Hypothalamus (tissue), 51 donors: ENCODE results near the gene SIPA1L3.

Experiments
- DNase-seq, 51 donors: peaks; one replicate each; lab custom pipeline; 2025; lab: John Stamatoyannopoulos, UW

SIPA1L3 gene

DNA sequence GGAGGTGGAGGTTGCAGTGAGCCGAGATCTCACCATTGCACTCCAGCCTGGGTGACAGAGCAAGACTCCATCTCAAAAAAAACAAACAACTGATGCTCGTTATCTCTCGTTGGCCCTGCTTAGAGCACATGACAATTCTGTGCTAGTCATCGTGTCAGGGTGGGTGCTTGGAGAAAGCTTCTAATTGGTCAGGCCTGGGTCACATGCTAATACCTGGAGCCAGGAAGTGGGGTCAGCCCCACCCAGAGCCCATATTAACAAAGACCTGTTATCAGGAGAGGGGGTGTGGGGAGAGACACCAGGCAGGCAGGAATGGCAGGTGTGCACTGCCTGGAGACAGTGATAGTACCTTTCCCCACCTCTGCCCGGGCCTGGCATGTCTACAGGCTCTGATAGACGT, 232.1 kb downstream of the SIPA1L3 start:
- no peak for DNase-seq

DNA sequence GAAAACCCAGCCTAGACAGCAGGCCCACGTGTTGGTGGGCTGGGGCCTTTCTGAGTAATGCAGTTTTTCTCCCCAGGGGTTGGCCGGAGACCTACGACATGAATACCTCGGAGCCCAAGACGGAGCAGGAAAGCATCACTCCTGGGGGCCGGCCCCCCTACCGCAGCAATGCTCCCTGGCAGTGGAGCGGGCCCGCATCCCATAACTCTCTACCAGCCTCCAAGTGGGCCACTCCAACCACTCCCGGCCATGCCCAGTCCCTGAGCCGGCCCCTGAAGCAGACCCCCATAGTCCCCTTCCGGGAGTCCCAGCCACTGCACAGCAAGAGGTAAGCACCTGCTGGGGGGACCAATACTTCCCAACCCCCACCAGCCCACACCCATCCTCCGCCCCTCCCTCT, 234.1 kb downstream of the SIPA1L3 start:
- DNase-seq: no peak

DNA sequence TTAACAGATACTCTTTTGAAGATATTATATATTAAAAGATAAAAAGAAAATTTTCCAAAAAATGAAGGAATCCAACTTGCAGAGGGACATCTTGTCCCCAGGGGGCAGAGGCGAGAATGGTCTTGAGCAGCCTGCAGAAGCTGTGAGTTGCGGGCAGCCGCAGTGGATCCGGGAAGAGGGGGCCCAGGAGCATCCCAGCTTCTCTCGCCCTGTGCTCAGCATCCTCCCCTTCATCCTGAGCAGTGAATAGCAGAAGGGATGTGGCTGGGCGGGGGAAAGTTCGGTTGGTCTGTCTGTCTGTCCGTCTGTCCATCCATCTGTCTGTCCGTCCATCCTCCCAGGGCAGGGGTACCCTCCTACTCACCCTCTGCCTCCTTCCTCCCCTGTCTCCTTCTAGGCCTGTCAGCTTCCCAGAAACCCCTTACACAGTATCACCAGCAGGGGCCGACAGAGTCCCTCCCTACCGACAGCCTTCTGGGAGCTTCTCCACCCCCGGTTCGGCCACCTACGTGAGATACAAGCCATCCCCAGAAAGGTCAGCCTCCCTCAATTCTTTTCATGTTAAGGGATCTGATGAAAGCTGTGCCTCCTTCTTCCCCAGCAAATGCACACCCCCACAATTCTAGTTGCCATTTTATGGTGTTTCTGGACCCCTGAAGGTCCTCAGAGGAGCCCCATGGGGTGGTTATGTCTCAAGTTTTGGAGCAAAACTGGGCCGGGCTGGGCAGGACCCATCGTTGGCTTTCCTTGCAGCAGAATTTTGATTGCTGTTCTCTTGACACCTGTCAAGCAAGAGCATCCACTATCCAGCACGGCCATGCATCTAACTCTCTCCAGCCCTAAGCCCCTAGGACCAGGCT, 235.4 kb downstream of the SIPA1L3 start:
- DNase-seq: peak in 47 of 51 donors; percentile 3 to 81 (median 51)

DNA sequence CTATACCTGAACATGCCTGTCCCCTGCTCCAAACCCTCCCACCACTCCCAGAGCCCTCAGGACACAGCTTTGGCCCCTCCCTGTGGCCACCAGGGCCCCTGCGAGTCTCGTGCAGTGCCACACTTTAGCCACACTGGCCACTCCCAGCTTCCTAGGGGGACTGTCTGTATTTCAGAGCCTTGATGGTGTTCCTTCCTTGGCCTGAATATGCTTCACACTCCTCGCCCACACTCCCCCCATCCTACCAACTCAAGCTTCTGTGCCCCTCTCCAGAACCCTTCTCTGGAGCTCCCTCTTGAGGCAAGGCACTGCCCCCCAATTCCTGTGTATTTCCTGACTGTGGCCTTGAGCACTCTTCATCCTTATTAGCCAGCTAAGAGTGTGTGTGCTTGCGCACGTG, 236.8 kb downstream of the SIPA1L3 start:
- no peak for DNase-seq

DNA sequence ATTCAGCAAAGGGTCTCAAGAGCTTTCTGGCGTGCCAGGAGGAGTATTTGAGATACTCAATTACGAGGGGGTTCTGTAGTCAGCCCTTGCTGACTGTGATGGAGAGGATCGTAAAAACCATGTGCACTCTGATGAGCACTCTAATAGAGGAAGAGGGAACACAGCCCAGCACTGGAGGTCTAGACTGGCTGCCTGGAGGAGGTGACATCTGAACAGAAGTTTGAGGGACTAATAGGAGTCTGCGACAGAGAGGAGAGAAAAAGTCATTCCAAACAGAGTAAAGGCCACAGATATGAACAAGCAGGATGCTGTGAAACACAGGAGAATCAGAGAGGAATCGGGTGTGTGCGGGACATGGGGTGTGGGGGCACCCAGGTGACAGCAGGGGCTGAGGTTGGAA, 237.7 kb downstream of the SIPA1L3 start:
- DNase-seq: no peak

DNA sequence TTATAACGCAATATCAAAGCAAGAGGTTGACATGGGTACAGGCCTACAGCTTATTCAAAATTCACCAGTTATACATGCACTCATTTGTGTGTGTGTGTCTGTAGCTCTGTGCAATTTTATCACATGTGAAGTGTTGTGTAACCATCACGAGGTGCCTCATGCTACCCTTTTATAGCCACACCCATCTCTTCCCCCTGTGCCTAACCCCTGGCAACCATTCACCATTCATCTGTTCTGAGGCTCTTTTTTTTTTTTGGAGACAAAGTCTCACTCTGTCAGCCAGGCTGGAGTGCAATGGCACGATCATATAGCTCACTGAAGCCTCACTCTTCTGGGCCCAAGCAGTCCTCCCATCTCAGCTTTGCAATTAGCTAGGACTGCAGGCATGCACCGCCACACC, 238.6 kb downstream of the SIPA1L3 start:
- DNase-seq: peak in 3 of 51 donors; percentile 5 to 24 (median 6)

DNA sequence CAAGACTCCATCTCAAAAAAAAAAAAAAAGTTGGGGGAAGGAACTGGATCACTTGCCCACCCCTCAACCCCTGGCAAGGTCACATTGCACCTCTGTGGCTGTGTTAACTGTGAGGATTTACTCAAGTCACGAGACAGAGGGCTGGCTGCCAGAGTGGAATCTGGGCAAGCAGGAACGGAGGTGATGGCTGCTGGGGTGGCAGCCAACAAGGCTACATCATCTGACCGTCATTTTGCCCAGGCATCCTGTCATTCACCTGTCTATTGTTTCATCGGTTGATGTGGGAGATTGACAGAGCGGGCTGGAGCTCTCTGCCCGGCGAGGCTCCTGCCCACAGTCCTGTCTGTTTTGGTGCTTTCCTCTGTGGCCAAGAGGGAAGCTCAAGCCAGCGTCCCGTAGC, 241.3 kb downstream of the SIPA1L3 start:
- DNase-seq: no peak

DNA sequence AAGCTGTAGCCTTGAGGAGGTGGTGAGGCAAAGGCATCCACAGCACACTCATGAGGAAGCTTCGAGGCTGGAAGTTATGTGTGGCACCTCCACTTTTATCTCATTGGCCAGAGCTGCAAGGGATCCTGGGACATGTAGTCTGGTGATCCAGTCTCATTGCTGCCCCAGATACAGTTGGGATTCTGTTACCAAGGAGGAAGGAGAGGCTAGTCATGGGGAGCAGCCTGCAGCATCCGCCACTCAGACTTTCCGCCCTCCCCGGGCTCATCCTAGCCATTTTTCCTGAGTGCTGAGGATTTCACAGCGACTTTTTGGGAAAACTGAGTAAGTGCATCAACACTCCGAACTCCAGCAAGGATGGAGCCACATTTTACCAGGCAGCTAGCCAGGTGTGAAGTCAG, 242.7 kb downstream of the SIPA1L3 start:
- DNase-seq: peak in 2 of 51 donors; percentile 15 to 32

DNA sequence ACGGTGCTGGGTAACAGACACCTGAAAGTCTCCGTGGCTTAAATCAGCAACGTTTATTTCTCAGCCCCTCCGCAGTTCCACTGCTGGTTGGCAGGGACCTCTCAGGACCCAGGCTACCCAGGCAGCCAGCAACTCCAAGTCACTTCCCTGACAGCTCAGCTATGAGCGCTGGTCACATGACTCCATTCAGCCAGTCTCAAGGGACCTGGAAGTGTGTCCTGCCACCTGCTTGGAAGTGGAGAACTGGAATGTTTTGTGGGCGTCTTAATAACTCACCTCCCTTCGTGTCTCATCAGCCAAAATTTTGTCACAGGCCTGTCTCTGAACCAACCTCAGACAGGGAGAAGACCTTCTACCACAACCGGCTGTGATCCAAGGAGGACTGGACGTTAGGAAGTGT, 244.2 kb downstream of the SIPA1L3 start:
- no peak for DNase-seq

DNA sequence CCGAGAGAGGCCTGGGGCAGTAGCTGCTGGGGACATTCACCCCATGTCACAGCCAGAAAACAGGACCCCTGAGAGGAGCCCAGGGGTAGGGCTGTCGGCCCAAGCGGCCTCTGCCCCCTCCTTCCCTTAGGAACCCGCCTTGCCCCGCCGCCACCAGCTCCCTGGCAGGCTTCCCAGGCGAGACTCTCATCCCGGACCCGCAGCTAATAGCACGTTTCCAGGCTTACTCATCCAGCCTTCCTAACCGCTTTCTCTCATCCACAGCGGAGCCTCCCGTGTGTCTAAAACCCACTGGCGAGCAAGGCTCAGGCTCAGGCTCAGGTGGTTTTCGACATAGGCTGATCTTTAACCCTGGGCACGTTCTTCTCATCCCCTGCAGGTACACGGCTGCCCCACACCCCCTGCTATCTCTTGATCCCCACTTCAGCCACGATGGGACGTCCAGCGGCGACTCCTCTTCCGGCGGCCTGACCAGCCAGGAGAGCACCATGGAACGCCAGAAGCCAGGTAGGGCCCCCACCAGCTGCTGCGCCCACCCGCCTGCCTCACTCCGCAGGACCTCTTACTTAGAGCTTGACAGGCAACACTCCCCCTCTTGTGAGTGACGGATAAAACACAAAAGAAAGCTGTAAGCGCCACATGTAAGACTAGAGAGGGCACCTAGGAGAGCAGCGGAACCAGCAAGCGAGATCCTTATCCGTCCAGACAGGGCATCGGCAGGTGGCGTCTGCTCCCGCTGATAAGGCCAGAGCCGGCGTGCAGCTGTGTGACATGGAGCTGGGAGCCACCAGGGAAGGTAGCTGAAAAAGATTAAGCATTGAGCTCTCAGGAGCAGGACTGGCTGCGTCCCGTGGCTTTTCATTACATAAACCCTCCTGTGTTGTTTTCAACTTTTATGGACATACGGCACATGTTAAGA, 245.7 kb downstream of the SIPA1L3 start:
- DNase-seq: peak in 4 of 51 donors; percentile 9 to 31 (median 18)

DNA sequence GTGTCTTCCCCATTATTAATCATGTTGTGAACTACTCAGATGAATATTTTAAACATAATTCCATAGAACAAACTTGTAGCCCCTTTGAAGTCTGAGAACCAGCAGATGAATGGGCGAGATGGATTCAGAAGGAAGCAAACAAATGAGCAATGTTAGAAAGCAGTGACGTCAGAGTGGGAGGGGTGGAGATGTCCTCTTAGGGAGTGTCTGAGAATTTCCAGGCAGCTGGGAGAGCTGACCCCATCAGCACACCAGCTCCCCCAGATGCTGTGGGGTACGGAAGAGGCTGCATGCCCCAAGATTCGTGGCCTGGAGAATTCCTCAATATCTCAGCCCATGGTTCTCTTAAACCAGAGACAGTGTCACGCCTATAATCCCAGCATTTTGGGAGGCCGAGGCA, 248.4 kb downstream of the SIPA1L3 start:
- DNase-seq: peak in 13 of 51 donors; percentile 10 to 54 (median 32)

DNA sequence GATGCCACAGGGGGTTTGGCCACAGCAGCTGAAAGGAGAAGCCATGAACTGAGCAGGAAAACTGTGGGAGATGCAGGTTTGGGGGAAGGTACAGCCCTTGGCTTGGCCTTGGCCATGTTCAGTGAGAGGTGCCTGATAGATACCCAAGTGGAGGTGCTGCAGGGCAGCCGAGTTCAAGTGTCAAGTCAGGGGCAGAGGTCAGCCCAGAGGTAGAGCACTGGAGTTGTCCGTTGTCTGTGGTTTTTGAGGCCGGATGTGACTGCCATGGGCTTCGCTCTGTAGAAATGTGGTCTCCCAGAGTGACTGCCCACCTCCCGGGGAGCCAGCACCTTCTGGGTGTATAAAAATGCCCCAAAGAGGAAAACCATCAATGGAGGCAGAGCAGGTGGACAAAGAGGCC, 251.7 kb downstream of the SIPA1L3 start:
- DNase-seq: no peak

DNA sequence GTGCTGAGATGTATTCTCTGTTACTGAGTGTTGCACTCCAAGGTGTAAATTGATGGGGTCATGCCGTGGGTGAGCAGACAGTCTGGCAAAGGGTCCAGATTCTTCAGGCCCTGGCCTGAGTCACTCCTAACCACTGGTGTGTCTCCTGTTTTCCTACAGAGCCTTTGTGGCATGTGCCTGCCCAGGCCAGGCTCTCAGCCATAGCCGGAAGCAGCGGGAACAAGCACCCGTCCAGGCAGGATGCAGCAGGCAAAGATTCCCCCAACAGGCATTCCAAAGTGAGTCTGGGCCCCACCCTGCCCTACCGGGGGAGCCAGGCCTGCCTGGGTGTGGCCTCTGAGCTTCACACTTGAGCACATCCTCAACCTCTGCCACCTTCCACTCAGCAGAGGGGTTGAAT, 255.1 kb downstream of the SIPA1L3 start:
- DNase-seq: no peak

DNA sequence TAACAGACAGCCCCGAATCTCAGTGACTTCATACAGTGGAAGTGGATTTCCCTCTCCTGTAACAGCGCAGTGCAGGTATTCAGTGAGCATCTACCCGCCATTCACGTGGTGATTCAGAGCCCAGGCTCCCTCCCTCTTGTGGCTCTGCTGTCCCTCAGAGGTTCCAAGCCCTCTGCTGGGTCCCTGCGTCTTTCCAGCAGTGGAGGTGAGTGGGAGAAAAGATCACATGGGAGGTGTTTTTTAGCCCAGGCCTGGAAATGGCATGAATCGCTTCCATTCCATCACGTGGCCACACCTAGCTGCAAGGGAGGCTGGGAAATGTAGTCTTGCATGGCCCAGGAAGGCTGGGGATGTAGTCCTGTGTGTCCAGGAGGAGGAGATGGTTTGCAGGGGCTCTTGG, 255.6 kb downstream of the SIPA1L3 start:
- DNase-seq: no peak

DNA sequence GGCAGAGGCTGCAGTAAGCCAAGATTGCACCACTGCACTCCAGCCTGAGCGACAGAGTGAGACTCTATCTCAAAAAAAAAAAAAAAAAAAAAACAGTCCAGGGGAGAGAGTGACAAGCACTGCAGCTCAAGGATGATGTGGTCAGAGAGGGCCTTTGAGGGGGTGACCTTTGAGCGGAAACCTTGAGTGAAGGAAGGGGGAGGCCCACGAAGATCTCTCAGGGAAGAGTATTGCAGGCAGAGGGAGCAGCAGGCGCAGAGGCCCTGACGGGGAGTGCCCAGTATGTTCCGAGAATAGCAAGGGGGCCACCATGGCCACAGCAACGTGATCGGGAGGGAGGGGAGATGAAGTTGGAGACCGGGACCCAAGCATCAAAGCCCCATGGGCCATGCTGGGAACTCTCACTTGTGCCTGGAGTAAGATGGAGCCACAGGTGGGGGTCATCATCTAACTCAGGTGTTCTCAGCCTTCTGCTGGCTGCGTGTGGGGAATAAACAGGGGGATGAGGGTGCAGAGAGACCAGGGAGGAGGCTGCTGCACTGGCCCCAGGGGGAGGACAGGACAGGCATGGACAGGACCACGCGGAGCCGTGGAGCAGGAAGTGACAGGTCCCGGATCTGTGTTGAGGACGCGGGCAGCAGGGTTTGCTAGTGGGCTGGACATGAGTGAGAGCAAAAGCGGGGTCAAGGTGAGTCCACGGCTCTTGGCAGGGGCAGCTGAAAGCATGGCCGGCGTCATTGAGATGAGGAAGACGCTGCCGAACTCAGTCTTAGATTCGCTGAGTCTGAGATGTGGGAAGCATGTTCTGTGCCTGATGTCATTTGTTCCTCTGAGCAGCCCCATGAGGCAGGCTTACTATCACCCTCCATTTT, 256.6 kb downstream of the SIPA1L3 start:
- no peak for DNase-seq

DNA sequence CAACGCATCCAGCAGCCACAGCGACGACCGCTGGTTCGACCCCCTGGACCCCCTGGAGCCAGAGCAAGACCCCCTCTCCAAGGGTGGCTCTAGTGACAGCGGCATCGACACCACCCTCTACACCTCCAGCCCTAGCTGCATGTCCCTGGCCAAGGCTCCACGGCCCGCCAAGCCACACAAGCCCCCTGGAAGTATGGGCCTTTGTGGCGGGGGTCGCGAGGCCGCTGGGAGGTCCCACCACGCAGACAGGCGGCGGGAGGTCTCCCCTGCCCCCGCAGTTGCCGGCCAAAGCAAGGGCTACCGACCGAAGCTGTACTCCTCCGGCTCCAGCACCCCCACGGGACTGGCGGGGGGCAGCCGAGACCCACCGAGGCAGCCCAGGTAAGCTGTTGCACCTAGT, 257.5 kb downstream of the SIPA1L3 start:
- no peak for DNase-seq

DNA sequence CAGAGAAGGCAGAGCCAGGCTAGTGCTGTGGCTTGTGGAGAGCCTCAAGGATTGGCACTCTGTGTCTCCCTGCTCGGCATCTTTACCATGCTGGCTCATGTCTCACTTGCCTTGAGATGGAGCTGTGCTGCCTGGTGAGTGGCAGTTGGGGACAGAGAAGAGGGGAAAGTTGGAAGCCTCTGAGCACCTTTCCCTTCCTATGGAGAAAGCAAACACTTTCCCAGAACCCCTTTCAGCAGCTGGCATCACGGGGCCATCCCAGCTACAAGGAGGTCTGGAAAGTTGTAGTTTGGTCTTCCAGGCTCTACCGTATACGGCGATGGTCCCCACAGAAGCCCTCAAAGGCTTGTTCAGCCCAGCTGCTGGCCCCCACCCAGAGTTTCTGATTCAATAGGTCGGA, 258.3 kb downstream of the SIPA1L3 start:
- DNase-seq: no peak

DNA sequence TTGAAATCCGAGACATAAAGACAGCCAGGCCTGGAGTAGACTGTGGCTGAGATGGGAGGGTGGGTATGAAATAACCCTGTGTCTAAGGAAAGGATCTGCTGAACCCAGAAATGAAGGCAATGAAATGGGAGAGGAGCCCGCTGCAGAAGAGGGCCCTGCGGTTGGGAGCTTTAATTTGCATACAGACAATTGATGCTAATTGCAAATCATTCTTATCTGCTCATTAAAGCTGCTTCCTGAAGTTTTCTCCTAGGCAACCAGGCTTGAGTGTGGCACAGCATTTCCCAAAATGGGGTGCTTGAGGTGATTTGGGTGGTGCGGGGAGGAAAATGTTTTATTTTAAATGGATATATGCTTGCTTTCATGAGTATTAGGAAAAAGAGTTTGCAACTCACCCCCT, 261.6 kb downstream of the SIPA1L3 start:
- peak in 1 of 51 donors; percentile 33 for DNase-seq

DNA sequence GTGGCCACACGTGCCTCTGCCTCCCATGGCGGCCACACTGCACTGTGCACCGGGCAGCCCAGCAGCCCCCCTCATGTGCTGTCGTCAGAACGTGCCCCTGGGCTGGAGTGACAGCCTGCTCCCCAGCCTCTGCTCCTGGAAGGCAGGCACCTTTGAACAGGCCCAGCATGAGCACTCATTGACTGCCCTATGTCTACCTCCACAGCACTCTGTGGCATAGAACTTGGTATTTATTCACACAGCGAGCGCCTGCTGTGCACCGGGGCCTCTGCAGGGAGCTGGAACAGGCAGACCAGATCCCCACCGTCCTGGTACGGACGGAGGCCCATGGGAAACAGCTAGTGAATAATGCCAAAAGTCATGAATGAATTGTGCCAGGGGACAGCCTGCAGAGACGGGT, 263.3 kb downstream of the SIPA1L3 start:
- peak in 1 of 51 donors; percentile 9 for DNase-seq

DNA sequence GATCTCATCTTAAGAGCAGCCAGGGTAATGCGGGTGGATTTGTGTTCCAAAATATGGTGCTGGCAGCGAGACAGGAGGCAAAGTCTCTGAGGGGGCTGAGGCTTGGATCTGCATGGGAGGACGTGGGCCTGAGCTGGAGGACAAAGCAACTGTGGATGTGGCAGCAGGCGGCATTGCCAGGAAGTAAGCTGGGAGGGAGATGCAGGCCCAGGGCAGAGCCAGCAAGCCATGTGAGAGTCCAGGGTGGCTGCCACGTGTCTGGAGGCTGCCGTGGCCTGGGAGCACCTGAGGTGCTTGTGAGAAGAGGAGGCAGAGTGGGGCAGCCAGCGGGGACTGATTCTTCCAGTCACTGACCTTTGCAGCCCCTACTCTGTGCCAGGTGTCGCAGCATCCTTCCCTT, 265.0 kb downstream of the SIPA1L3 start:
- peak in 17 of 51 donors; percentile 7 to 42 (median 17) for DNase-seq
